ENCODE results near the gene ETFA.

Gene ETFA

GRCh38 chr15:76196269-76197231, 114.7 kb downstream of the ETFA start (continued):
- TF ChIP-seq ZNF692 (tag by site-specific recombination; IDR thresholded peaks at IDR 0.05) (no peak), ZNF658 (tag by site-specific recombination; IDR thresholded peaks at IDR 0.05) (no peak), ZNF624 (tag by site-specific recombination; IDR thresholded peaks at IDR 0.05) (no peak), ZNF416 (tag by site-specific recombination; IDR thresholded peaks at IDR 0.05) (no peak), ZNF785 (tag by site-specific recombination; IDR thresholded peaks at IDR 0.05) (no peak), ZNF19 (tag by site-specific recombination; IDR thresholded peaks at IDR 0.05; ENCODE audit: low read depth) (no peak), ZNF558 (tag by site-specific recombination; IDR thresholded peaks at IDR 0.05) (no peak), ZBTB21 (tag by site-specific recombination; IDR thresholded peaks at IDR 0.05) (no peak), ZIC2 (tag by site-specific recombination; IDR thresholded peaks at IDR 0.05) (peak; percentile 79), GLIS1 (tag by site-specific recombination; IDR thresholded peaks at IDR 0.05) (peak; percentile 45), ZNF501 (tag by site-specific recombination; IDR thresholded peaks at IDR 0.05) (no peak), ZNF114 (tag by site-specific recombination; IDR thresholded peaks at IDR 0.05) (no peak), ZNF514 (tag by site-specific recombination; IDR thresholded peaks at IDR 0.05) (no peak), ZNF404 (tag by site-specific recombination; IDR thresholded peaks at IDR 0.05) (no peak), ZNF488 (tag by site-specific recombination; IDR thresholded peaks at IDR 0.05) (no peak), PATZ1 (tag by site-specific recombination; IDR thresholded peaks at IDR 0.05) (peak; percentile 38; the same call in 1 of the 2 replicates), ZNF555 (tag by site-specific recombination; conservative IDR thresholded peaks at IDR 0.05) (no peak), ZNF777 (tag by site-specific recombination; IDR thresholded peaks at IDR 0.05; ENCODE audit: borderline replicate concordance) (no peak)
- TF ChIP-seq, protein P1, sequence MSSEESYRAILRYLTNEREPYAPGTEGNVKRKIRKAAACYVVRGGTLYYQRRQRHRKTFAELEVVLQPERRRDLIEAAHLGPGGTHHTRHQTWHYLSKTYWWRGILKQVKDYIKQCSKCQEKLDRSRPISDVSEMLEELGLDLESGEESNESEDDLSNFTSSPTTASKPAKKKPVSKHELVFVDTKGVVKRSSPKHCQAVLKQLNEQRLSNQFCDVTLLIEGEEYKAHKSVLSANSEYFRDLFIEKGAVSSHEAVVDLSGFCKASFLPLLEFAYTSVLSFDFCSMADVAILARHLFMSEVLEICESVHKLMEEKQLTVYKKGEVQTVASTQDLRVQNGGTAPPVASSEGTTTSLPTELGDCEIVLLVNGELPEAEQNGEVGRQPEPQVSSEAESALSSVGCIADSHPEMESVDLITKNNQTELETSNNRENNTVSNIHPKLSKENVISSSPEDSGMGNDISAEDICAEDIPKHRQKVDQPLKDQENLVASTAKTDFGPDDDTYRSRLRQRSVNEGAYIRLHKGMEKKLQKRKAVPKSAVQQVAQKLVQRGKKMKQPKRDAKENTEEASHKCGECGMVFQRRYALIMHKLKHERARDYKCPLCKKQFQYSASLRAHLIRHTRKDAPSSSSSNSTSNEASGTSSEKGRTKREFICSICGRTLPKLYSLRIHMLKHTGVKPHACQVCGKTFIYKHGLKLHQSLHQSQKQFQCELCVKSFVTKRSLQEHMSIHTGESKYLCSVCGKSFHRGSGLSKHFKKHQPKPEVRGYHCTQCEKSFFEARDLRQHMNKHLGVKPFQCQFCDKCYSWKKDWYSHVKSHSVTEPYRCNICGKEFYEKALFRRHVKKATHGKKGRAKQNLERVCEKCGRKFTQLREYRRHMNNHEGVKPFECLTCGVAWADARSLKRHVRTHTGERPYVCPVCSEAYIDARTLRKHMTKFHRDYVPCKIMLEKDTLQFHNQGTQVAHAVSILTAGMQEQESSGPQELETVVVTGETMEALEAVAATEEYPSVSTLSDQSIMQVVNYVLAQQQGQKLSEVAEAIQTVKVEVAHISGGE (tag by site-specific recombination; conservative IDR thresholded peaks at IDR 0.05; ENCODE audit: low read depth): no peak
- TF ChIP-seq, protein P2, sequence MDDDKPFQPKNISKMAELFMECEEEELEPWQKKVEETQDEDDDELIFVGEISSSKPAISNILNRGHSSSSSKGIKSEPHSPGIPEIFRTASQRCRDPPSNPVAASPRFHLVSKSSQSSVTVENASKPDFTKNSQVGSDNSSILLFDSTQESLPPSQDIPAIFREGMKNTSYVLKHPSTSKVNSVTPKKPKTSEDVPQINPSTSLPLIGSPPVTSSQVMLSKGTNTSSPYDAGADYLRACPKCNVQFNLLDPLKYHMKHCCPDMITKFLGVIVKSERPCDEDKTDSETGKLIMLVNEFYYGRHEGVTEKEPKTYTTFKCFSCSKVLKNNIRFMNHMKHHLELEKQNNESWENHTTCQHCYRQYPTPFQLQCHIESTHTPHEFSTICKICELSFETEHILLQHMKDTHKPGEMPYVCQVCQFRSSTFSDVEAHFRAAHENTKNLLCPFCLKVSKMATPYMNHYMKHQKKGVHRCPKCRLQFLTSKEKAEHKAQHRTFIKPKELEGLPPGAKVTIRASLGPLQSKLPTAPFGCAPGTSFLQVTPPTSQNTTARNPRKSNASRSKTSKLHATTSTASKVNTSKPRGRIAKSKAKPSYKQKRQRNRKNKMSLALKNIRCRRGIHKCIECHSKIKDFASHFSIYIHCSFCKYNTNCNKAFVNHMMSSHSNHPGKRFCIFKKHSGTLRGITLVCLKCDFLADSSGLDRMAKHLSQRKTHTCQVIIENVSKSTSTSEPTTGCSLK (tag by site-specific recombination; IDR thresholded peaks at IDR 0.05): no peak
- TF ChIP-seq, protein P3, sequence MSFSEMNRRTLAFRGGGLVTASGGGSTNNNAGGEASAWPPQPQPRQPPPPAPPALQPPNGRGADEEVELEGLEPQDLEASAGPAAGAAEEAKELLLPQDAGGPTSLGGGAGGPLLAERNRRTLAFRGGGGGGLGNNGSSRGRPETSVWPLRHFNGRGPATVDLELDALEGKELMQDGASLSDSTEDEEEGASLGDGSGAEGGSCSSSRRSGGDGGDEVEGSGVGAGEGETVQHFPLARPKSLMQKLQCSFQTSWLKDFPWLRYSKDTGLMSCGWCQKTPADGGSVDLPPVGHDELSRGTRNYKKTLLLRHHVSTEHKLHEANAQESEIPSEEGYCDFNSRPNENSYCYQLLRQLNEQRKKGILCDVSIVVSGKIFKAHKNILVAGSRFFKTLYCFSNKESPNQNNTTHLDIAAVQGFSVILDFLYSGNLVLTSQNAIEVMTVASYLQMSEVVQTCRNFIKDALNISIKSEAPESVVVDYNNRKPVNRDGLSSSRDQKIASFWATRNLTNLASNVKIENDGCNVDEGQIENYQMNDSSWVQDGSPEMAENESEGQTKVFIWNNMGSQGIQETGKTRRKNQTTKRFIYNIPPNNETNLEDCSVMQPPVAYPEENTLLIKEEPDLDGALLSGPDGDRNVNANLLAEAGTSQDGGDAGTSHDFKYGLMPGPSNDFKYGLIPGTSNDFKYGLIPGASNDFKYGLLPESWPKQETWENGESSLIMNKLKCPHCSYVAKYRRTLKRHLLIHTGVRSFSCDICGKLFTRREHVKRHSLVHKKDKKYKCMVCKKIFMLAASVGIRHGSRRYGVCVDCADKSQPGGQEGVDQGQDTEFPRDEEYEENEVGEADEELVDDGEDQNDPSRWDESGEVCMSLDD (tag by site-specific recombination; IDR thresholded peaks at IDR 0.05): no peak
- TF ChIP-seq, protein P4, sequence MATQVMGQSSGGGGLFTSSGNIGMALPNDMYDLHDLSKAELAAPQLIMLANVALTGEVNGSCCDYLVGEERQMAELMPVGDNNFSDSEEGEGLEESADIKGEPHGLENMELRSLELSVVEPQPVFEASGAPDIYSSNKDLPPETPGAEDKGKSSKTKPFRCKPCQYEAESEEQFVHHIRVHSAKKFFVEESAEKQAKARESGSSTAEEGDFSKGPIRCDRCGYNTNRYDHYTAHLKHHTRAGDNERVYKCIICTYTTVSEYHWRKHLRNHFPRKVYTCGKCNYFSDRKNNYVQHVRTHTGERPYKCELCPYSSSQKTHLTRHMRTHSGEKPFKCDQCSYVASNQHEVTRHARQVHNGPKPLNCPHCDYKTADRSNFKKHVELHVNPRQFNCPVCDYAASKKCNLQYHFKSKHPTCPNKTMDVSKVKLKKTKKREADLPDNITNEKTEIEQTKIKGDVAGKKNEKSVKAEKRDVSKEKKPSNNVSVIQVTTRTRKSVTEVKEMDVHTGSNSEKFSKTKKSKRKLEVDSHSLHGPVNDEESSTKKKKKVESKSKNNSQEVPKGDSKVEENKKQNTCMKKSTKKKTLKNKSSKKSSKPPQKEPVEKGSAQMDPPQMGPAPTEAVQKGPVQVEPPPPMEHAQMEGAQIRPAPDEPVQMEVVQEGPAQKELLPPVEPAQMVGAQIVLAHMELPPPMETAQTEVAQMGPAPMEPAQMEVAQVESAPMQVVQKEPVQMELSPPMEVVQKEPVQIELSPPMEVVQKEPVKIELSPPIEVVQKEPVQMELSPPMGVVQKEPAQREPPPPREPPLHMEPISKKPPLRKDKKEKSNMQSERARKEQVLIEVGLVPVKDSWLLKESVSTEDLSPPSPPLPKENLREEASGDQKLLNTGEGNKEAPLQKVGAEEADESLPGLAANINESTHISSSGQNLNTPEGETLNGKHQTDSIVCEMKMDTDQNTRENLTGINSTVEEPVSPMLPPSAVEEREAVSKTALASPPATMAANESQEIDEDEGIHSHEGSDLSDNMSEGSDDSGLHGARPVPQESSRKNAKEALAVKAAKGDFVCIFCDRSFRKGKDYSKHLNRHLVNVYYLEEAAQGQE (tag by site-specific recombination; IDR thresholded peaks at IDR 0.05): no peak

Measured in HEK293 (cell line).